Activated T-cell treated with anti-CD3 and anti-CD28 coated beads, Interleukin-2, amount 50 U/mL, for 4 hours (primary cell): ENCODE data around the gene OR9G1. TPM values are rescaled to one million over a fixed set of nuclear protein-coding genes. Genes with fewer than 3 reads are reported as not detected.
"Not testable (repeated sequence)": the region's sequence is repeated elsewhere in the genome, so short reads cannot be mapped to it uniquely, and the experiment has no call there.

Experiments used
- ATAC-seq, 2 donors: fragments of 200-7000 bp; cut with Tn5 transposase; one replicate each; pipeline ENCODE4 v1.10.0; 2021
- DNase-seq: peaks from one replicate; pipeline ENCODE4 v3.0.0-alpha.2; 2020
- H3K27me3 Mint-ChIP-seq: one replicate; pipeline ENCODE4 v1.8.0; 2021; ENCODE audit warnings: low read depth, mixed read lengths
- H3K36me3 Mint-ChIP-seq: one replicate; pipeline ENCODE4 v1.8.0; 2022; ENCODE audit warnings: mixed read lengths; ENCODE audit not compliant: insufficient read depth
- H3K4me1 Mint-ChIP-seq: one replicate; pipeline ENCODE4 v1.8.0; 2021; ENCODE audit warnings: low read depth, mixed read lengths
- H3K4me3 Mint-ChIP-seq: one replicate; pipeline ENCODE4 v1.8.0; 2021; ENCODE audit warnings: mild to moderate bottlenecking, moderate library complexity, mixed read lengths
- H3K9me3 Mint-ChIP-seq: one replicate; pipeline ENCODE4 v1.8.0; 2021; ENCODE audit warnings: mixed read lengths
- total RNA-seq, 3 donors: library from RNA; stranded (reverse); gene quantifications; one replicate each; pipeline ENCODE4 v1.2.1, GENCODE V29; 2021

OR9G1 gene
- total RNA-seq, result not detected

- ATAC-seq, result no peak
- H3K4me1 Mint-ChIP-seq, result no peaks in the 10 kb centered on the region
- no peaks in the 10 kb centered on the region for H3K27me3 Mint-ChIP-seq
Measured at GRCh38 chr11:56698795-56699194, at the start of gene OR9G1. TSS of gene OR9G1 (plus strand) at chr11:56699095. CDS start at chr11:56700388, 1,293 bp downstream.

GRCh38 chr11:56659755-56660154 is 39.1 kb upstream of the OR9G1 start:
- no peaks in the 10 kb centered on the region for H3K4me1 Mint-ChIP-seq
- no peaks in the 10 kb centered on the region for H3K27me3 Mint-ChIP-seq
- DNase-seq, result no peak
- H3K4me3 Mint-ChIP-seq, result no peak overlapping the region
- H3K9me3 Mint-ChIP-seq, result peaks cover 15% of the 10 kb centered on the region
- H3K36me3 Mint-ChIP-seq, result no peaks in the 10 kb centered on the region
- ATAC-seq, result no peak

More at GRCh38 chr11:56698795-56699194, at the start of gene OR9G1:
- Mint-ChIP-seq H3K36me3 (no peaks in the 10 kb centered on the region), H3K4me3 (no peak within 1 kb of the TSS), H3K9me3 (peaks cover 14% of the 10 kb centered on the region)
- no peak for DNase-seq

GRCh38 chr11:56663386-56663785 is 35.5 kb upstream of the OR9G1 start, which contains the start of gene OR5AR1:
TSS of gene OR5AR1 (plus strand) at chr11:56663686. CDS start at chr11:56663686, 0 bp downstream.
- H3K9me3 Mint-ChIP-seq, result peaks cover 7% of the 10 kb centered on the region
- H3K27me3 Mint-ChIP-seq, result no peaks in the 10 kb centered on the region
- DNase-seq (no peak), ATAC-seq (no peak)
- H3K36me3 Mint-ChIP-seq, result no peaks in the 10 kb centered on the region
- no peak within 1 kb of the TSS for H3K4me3 Mint-ChIP-seq
- no peaks in the 10 kb centered on the region for H3K4me1 Mint-ChIP-seq

GRCh38 chr11:56670984-56671383 is 27.9 kb upstream of the OR9G1 start:
- DNase-seq (no peak), ATAC-seq (no peak)
- H3K36me3 Mint-ChIP-seq, result no peaks in the 10 kb centered on the region
- H3K27me3 Mint-ChIP-seq, result no peaks in the 10 kb centered on the region
- H3K9me3 Mint-ChIP-seq, result no peaks in the 10 kb centered on the region
- no peak overlapping the region for H3K4me3 Mint-ChIP-seq
- H3K4me1 Mint-ChIP-seq, result no peaks in the 10 kb centered on the region

GRCh38 chr11:56688554-56689100 is 10.3 kb upstream of the OR9G1 start:
- no peak for ATAC-seq

GRCh38 chr11:56691179-56691578 is 7.7 kb upstream of the OR9G1 start:
- not testable (repeated sequence) for ATAC-seq, H3K4me1 Mint-ChIP-seq, H3K27me3 Mint-ChIP-seq, H3K36me3 Mint-ChIP-seq, H3K9me3 Mint-ChIP-seq, DNase-seq, H3K4me3 Mint-ChIP-seq

More at GRCh38 chr11:56688554-56689100, 10.3 kb upstream of the OR9G1 start:
- H3K4me3 Mint-ChIP-seq, result no peak overlapping the region
- no peaks in the 10 kb centered on the region for H3K27me3 Mint-ChIP-seq
- H3K36me3 Mint-ChIP-seq, result no peaks in the 10 kb centered on the region
- no peaks in the 10 kb centered on the region for H3K4me1 Mint-ChIP-seq
- no peak for DNase-seq
- H3K9me3 Mint-ChIP-seq, result peaks cover 3% of the 10 kb centered on the region

GRCh38 chr11:56693428-56693827 is 5.5 kb upstream of the OR9G1 start:
- Mint-ChIP-seq H3K4me3 (no peak overlapping the region), H3K36me3 (no peaks in the 10 kb centered on the region), H3K27me3 (no peaks in the 10 kb centered on the region), H3K4me1 (no peaks in the 10 kb centered on the region), H3K9me3 (peaks cover 4% of the 10 kb centered on the region)
- DNase-seq (no peak), ATAC-seq (no peak)

GRCh38 chr11:56700242-56700913 is 1.5 kb downstream of the OR9G1 start:
- Mint-ChIP-seq H3K27me3 (no peaks in the 10 kb centered on the region), H3K4me1 (no peaks in the 10 kb centered on the region), H3K36me3 (no peaks in the 10 kb centered on the region), H3K9me3 (peaks cover 11% of the 10 kb centered on the region), H3K4me3 (no peak overlapping the region)
- DNase-seq (no peak), ATAC-seq (peak in 1 of 2 donors; percentile 14)

GRCh38 chr11:56700914-56701485 is 2.1 kb downstream of the OR9G1 start:
- H3K36me3 Mint-ChIP-seq, result no peaks in the 10 kb centered on the region
- no peak for DNase-seq
- no peaks in the 10 kb centered on the region for H3K27me3 Mint-ChIP-seq
- ATAC-seq, result no peak
- no peaks in the 10 kb centered on the region for H3K4me1 Mint-ChIP-seq
- H3K9me3 Mint-ChIP-seq, result peaks cover 11% of the 10 kb centered on the region
- H3K4me3 Mint-ChIP-seq, result no peak overlapping the region

- ATAC-seq (no peak), DNase-seq (no peak)
- H3K27me3 Mint-ChIP-seq, result no peaks in the 10 kb centered on the region
- no peak overlapping the region for H3K4me3 Mint-ChIP-seq
- no peaks in the 10 kb centered on the region for H3K36me3 Mint-ChIP-seq
- peaks cover 14% of the 10 kb centered on the region for H3K9me3 Mint-ChIP-seq
- H3K4me1 Mint-ChIP-seq, result no peaks in the 10 kb centered on the region
Measured at GRCh38 chr11:56705784-56706396, 7.0 kb downstream of the OR9G1 start.

- Mint-ChIP-seq H3K36me3 (no peaks in the 10 kb centered on the region), H3K4me3 (no peak overlapping the region), H3K4me1 (no peaks in the 10 kb centered on the region), H3K27me3 (no peaks in the 10 kb centered on the region), H3K9me3 (peaks cover 13% of the 10 kb centered on the region)
- no peak for ATAC-seq
- DNase-seq, result no peak
Measured at GRCh38 chr11:56706486-56706885, 7.6 kb downstream of the OR9G1 start.

- no peak for ATAC-seq
- Mint-ChIP-seq H3K4me3 (no peak overlapping the region), H3K27me3 (no peaks in the 10 kb centered on the region), H3K4me1 (no peaks in the 10 kb centered on the region), H3K36me3 (no peaks in the 10 kb centered on the region), H3K9me3 (peaks cover 14% of the 10 kb centered on the region)
- no peak for DNase-seq
Measured at GRCh38 chr11:56714206-56714605, 15.3 kb downstream of the OR9G1 start.

GRCh38 chr11:56716379-56716854 is 17.5 kb downstream of the OR9G1 start:
- H3K27me3 Mint-ChIP-seq, result no peaks in the 10 kb centered on the region
- no peaks in the 10 kb centered on the region for H3K4me1 Mint-ChIP-seq
- H3K9me3 Mint-ChIP-seq, result peaks cover 12% of the 10 kb centered on the region
- no peaks in the 10 kb centered on the region for H3K36me3 Mint-ChIP-seq
- ATAC-seq (no peak), DNase-seq (no peak)
- no peak overlapping the region for H3K4me3 Mint-ChIP-seq

GRCh38 chr11:56720513-56720912 is 21.6 kb downstream of the OR9G1 start:
- Mint-ChIP-seq H3K9me3 (peaks cover 13% of the 10 kb centered on the region), H3K4me1 (no peaks in the 10 kb centered on the region), H3K4me3 (no peak overlapping the region), H3K27me3 (no peaks in the 10 kb centered on the region), H3K36me3 (no peaks in the 10 kb centered on the region)
- DNase-seq, result no peak
- ATAC-seq, result no peak
